A673 (cell line): ENCODE data around the gene CPN2. TPM values are rescaled to one million over a fixed set of nuclear protein-coding genes. Genes with fewer than 3 reads are reported as not detected.

Experiments used
- BruUV-seq: library from RNA; stranded (reverse); fragments of 400-500 nt; replicated peaks from 2 replicates; lab custom pipeline; 2021; lab: Mats Ljungman, UMichigan
- CTCF ChIA-PET: fragments of 300-600 bp; sonication (Branson Sonifier 250); formaldehyde crosslinking; loops from one replicate; lab custom pipeline; 2022; ENCODE audit warnings: antibody characterized with exemption; lab: Charles Lee
- POLR2A ChIA-PET: fragments of 300-600 bp; sonication (Branson Sonifier 250); formaldehyde crosslinking; loops from one replicate; lab custom pipeline; 2022; ENCODE audit warnings: antibody characterized with exemption; ENCODE audit not compliant: low non-redundant PET; lab: Charles Lee
- DNase-seq: peaks from one replicate; pipeline ENCODE4 v3.0.0-alpha.2; 2015; ENCODE audit warnings: low spot score
- H3K27ac ChIP-seq: fragments of 200-600 bp; sonication (generic); 2 replicates; pipeline ENCODE4 v1.5.1; 2016; ENCODE audit warnings: mixed run types, low read depth, mild to moderate bottlenecking, mixed read lengths, antibody characterized with exemption, low read length; ENCODE audit not compliant: poor library complexity, severe bottlenecking
- H3K27me3 ChIP-seq: fragments of 200-600 bp; sonication (generic); replicated peaks from 2 replicates; pipeline ENCODE4 v1.6.1; 2017; ENCODE audit warnings: mixed run types, low read depth, mild to moderate bottlenecking, mixed read lengths, antibody characterized with exemption, low read length; ENCODE audit not compliant: insufficient read depth, poor library complexity
- H3K36me3 ChIP-seq: fragments of 200-600 bp; sonication (generic); 2 replicates; pipeline ENCODE4 v1.6.1; 2016; ENCODE audit warnings: mixed run types, mild to moderate bottlenecking, mixed read lengths, antibody characterized with exemption, low read length; ENCODE audit not compliant: insufficient read depth, poor library complexity, severe bottlenecking
- H3K4me1 ChIP-seq: fragments of 200-600 bp; sonication (generic); 2 replicates; pipeline ENCODE4 v1.6.1; 2017; ENCODE audit warnings: mixed run types, mild to moderate bottlenecking, mixed read lengths, antibody characterized with exemption, low read length; ENCODE audit not compliant: insufficient read depth, poor library complexity, severe bottlenecking
- H3K4me3 ChIP-seq: fragments of 200-600 bp; sonication (generic); 2 replicates; pipeline ENCODE4 v1.5.1; 2016; ENCODE audit warnings: low read depth, mixed run types, mild to moderate bottlenecking, mixed read lengths, low read length; ENCODE audit not compliant: poor library complexity, severe bottlenecking
- H3K9me3 ChIP-seq: fragments of 200-600 bp; sonication (generic); 2 replicates; pipeline ENCODE4 v1.6.1; 2016; ENCODE audit warnings: mixed run types, low read depth, mild to moderate bottlenecking, mixed read lengths, antibody characterized with exemption, low read length; ENCODE audit not compliant: poor library complexity, severe bottlenecking
- CTCF ChIP-seq: fragments of 300-800, 200-600 bp; sonication (generic); conservative IDR thresholded peaks from 2 replicates; pipeline ENCODE4 v1.5.1; 2017; ENCODE audit warnings: low read depth, mild to moderate bottlenecking, antibody characterized with exemption, low read length, moderate library complexity, mixed read lengths
- EZH2 ChIP-seq: fragments of 200-600 bp; sonication (generic); IDR thresholded peaks from 2 replicates; pipeline ENCODE4 v1.6.1; 2017; ENCODE audit warnings: borderline replicate concordance, low read depth, mild to moderate bottlenecking, mixed read lengths, antibody characterized with exemption, low read length; ENCODE audit not compliant: poor library complexity, severe bottlenecking
- intact Hi-C: fragments of 100-400 bp; cut with micrococcal nuclease; formaldehyde crosslinking; loops from one replicate; pipeline ENCODE4 v1.10.0; 2022; ENCODE audit not compliant: unreplicated experiment
- total RNA-seq: library from RNA; stranded (reverse); gene quantifications from 2 replicates; pipeline ENCODE4 v1.2.3, GENCODE V29; 2021

Gene CPN2
- total RNA-seq, 1 experiment from 2014 or later = not detected

- H3K4me3 ChIP-seq = no peak overlapping the region
- POLR2A ChIA-PET = no interaction called here
- BruUV-seq = no TSS peak
- peaks cover 5% of the 10 kb centered on the region for H3K4me1 ChIP-seq
- no peak overlapping the region for H3K27ac ChIP-seq
- intact Hi-C loops = loop anchor here (10.0 kb wide), 2 partner anchors 297 to 927 kb away; partner anchors contain the start of gene TMEM44
- DNase-seq = no peak
- no peak for TF ChIP-seq EZH2
- TF ChIP-seq CTCF = no peak
- H3K27me3 ChIP-seq = no peaks in the 10 kb centered on the region
- no peaks in the 10 kb centered on the region for H3K9me3 ChIP-seq
- H3K36me3 ChIP-seq = no peaks in the 10 kb centered on the region
- CTCF ChIA-PET = interaction anchor here (0.6 kb wide), 2 partner anchors 26 to 58 kb away, joined by 3 to 4 read pairs; no protein-coding TSS in a partner anchor
Measured at GRCh38 chr3:194337965-194338753, 13.0 kb downstream of the CPN2 start.

- ChIA-PET CTCF (interaction anchor here (0.6 kb wide), 1 partner anchor 848 kb away, joined by 6 read pairs; no protein-coding TSS in a partner anchor), POLR2A (interaction anchor here (0.7 kb wide), 1 partner anchor 294 kb away, joined by 4 read pairs; no protein-coding TSS in a partner anchor)
- Histone ChIP-seq H3K27me3 (no peaks in the 10 kb centered on the region), H3K9me3 (no peaks in the 10 kb centered on the region), H3K36me3 (no peaks in the 10 kb centered on the region), H3K27ac (no peak overlapping the region), H3K4me1 (peaks cover 10% of the 10 kb centered on the region), H3K4me3 (no peak overlapping the region)
- DNase-seq = no peak
- BruUV-seq = no TSS peak
- intact Hi-C loops = loop anchor here (10.0 kb wide), 2 partner anchors 298 to 928 kb away; partner anchors contain the start of gene TMEM44
- no peak for TF ChIP-seq EZH2
- no peak for TF ChIP-seq CTCF
Measured at GRCh38 chr3:194336601-194337355, 14.3 kb downstream of the CPN2 start.

GRCh38 chr3:194333981-194334320, 17.2 kb downstream of the CPN2 start:
- no peak for DNase-seq
- Histone ChIP-seq H3K27me3 (no peaks in the 10 kb centered on the region), H3K4me1 (peaks cover 20% of the 10 kb centered on the region), H3K36me3 (no peaks in the 10 kb centered on the region), H3K9me3 (no peaks in the 10 kb centered on the region), H3K4me3 (peak overlapping the region; percentile 57), H3K27ac (no peak overlapping the region)
- POLR2A ChIA-PET = no interaction called here
- BruUV-seq = no TSS peak
- intact Hi-C loops = loop anchor here (1.0 to 10.0 kb wide), 4 partner anchors 70 to 931 kb away; partner anchors contain the start of gene TMEM44
- no peak for TF ChIP-seq EZH2
- TF ChIP-seq CTCF = no peak
- CTCF ChIA-PET = interaction anchor here (0.9 to 1.5 kb wide), 3 partner anchors 16 to 260 kb away, joined by 4 to 9 read pairs (median 4); no protein-coding TSS in a partner anchor
